Heart left ventricle (tissue), 13 donors: ENCODE measurements around the gene RTL10.

Experiments used
- POLR2A ChIP-seq, 2 donors: fragments of 450-650 bp; IDR thresholded peaks; one replicate each; pipeline ENCODE4 v1.6.1; 2017; ENCODE audit warnings: antibody characterized with exemption in 2 of 2, mild to moderate bottlenecking in 2 of 2, moderate library complexity in 2 of 2
- TF ChIP-seq, protein P1 (sequence below), 12 donors: fragments of 200-600 bp; sonication (generic) in 4 of 12; IDR thresholded peaks; one replicate each; pipeline versions ENCODE4 v1.5.0 to v1.8.0; 2018 to 2022; ENCODE audit warnings: antibody characterized with exemption in 12 of 12, mild to moderate bottlenecking in 5 of 12
- donor health status: ischemic (EF 13 %, LVEDD 7.1; RV severe dilation, severe dysfunction).
- donor health status: DM: no; HTN: yes; CAD: no.
- donor health status: DM: no; HTN: no; CAD: no.
- donor health status: ischemic (EF 25% LVEDD 6.9; RV normal size, moderate dysfunction).
- donor health status: ischemic (EF 25% LVEDD 5.7; RV mildly dilated, moderate dysfunction).
- donor health status: ischemic (EF 35%, LVEDD 5.7; RV mildly dilated, moderate dysfunction).
- donor health status: nonischemic (EF 11% LVEDD 7.7; RV severe dilation, severe dysfunction).
- donor health status: DM: yes; HTN: yes; CAD: no.
- donor health status: PGD.
- donor health status: ischemic (EF 29% LVEDD 5.4; RV normal size, mild dysfunction).
- donor health status: nonischemic (EF 23%, LVEDD 6.1; RV moderate dilation, normal function).

DNA sequence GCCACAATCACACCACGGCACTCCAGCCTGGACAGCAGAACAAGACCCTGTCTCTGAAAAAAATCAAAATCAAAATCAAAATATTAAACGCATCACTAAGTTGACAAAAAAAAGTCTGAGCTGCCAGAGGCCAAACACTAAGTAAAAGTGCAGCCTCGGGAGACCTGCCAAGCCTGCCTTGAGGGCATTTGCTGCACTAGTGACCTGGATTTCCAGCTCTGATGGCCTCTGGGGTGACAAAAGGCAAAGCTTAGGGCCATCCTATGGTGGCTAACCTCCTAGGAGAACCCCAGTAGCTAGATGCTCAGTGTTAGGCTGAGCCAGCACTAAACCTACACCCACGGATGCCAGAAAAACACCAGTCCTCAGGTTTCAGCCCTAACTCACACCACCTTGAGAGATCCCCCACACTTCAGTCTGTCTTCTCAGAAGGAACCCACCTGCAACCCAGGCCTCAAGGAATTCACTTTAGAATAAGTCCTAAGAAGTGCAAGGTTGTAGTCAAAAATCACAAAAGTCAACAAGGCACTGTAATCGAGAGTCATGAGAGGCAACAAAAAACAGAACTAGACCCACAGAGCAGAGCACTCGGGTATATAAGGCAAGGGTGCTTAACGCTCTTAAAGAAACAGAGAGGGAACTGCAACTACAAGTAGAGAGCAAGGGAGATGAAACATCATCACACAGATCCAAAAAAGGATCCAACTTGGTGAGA is 28.6 kb downstream of the RTL10 start:
- TF ChIP-seq, protein P1, sequence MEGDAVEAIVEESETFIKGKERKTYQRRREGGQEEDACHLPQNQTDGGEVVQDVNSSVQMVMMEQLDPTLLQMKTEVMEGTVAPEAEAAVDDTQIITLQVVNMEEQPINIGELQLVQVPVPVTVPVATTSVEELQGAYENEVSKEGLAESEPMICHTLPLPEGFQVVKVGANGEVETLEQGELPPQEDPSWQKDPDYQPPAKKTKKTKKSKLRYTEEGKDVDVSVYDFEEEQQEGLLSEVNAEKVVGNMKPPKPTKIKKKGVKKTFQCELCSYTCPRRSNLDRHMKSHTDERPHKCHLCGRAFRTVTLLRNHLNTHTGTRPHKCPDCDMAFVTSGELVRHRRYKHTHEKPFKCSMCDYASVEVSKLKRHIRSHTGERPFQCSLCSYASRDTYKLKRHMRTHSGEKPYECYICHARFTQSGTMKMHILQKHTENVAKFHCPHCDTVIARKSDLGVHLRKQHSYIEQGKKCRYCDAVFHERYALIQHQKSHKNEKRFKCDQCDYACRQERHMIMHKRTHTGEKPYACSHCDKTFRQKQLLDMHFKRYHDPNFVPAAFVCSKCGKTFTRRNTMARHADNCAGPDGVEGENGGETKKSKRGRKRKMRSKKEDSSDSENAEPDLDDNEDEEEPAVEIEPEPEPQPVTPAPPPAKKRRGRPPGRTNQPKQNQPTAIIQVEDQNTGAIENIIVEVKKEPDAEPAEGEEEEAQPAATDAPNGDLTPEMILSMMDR (IDR thresholded peaks at IDR 0.05), result no peak
- TF ChIP-seq POLR2A (IDR thresholded peaks at IDR 0.05), result no peak
